RPMI8226 (cell line): ENCODE data around the gene SLC5A5.

Experiments used
- DNase-seq: peaks from one replicate; pipeline ENCODE4 v3.0.0-alpha.2; 2015

The SLC5A5 gene

GRCh38 chr19:17926044-17926443 is 54.3 kb downstream of the SLC5A5 start:
- no peak for DNase-seq

DNA sequence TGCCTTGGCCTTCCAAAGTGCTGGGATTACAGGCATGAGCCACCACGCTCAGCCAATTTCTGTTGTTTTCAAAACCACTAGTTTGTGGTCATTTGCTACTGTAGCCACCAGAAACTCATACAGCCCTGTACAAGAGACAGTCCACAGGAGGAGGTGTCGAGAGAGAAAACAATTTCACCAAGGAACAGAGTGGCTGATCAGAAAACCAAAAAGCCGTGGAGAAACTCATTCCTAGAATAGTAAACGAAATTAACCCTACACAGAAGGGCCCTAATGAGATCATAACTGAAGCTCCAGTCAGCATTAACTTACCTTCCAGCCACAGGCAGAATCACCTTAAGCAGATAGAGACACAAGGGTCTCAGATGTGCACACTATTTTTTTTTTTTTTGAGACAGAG is 57.3 kb downstream of the SLC5A5 start:
- no peak for DNase-seq

GRCh38 chr19:17931532-17932191 is 59.9 kb downstream of the SLC5A5 start:
- no peak for DNase-seq

GRCh38 chr19:17932485-17933338 is 61.0 kb downstream of the SLC5A5 start, which contains the start of gene CCDC124:
Gene CCDC124 (plus strand): TSS chr19:17933015. CDS start chr19:17936421, 3,406 bp downstream.
- peak; percentile 95 for DNase-seq

- DNase-seq: peak; percentile 36
Measured at GRCh38 chr19:17933414-17934129, 61.8 kb downstream of the SLC5A5 start.

GRCh38 chr19:17936379-17936778 is 64.6 kb downstream of the SLC5A5 start:
- DNase-seq: no peak

DNA sequence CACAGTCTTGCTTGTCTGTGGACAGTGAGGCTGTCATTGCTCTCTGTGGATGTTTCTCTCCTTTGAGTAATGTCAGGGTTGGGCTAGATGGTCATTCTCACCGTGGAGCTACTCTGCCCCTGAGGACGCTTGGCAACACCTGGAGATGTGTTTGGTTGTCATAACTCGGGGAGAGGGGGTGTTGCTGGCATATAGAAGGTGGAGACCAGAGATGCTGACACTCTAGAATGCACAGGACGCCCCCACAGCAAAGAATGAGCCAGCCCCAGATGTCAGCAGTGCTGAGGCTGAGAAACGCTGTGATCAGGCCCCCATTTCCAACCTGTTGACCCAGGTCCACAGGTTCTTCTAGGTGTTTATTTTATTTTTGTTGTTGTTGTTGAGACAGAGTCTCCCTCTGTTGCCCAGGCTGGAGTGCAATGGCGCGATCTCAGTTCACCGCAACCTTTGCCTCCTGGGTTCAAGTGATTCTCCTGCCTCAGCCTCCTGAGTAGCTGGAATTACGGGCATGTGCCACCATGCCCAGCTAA is 65.7 kb downstream of the SLC5A5 start:
- DNase-seq: no peak

DNA sequence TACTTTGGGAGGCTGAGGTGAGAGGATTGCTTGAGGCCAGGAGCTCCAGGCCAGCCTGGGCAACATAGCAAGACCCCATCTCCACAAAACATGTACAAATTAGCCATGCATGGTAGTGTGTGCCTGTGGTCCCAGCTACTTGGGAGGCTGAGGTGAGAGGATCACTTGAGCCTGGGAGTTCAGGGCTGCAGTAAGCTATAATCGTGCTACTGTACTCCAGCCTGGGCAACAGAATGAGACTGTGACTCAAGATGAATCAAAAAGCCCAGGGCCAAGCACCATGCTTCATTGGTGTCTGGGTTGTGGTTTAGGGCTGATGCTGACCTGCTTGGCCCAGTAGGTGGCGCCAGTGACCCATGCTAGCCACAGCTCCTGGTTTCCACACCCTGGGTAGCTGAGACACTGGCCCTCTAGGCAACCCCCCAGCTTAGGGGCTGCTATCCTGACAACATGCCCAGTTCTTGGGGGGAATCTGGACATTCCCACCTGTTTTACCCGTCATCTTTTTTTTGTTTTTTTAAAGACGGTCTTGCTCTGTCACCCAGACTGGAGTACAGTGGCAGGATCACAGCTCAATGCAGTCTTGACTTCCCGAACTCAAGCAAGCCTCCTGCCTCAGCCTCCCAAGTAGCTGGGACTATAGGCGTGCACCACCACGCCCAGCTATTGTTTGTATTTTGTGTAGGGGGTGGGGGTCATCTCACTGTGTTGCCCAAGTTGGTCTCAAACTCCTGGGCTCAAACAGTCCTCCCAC is 66.5 kb downstream of the SLC5A5 start:
- DNase-seq: peak; percentile 75

DNA sequence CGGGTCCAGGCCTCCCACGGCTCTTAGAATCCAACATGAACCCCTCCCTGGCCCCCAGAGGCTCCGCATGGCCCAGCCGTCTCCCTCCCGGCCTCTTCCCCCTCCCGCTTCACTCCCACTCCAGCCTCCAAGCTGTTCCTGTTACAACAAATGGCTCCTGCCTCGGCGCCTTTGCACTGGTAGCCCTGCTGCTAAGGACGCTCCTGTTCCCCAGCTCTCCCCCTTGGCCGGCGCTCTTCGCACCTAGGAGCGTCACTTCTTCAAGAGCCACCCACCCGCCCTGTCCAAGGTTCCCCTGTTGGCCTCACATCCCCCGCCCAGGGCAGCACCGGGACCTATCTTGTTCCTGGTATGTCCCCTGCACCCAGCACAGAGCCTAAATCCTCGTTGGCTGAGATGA is 70.4 kb downstream of the SLC5A5 start:
- no peak for DNase-seq

DNA sequence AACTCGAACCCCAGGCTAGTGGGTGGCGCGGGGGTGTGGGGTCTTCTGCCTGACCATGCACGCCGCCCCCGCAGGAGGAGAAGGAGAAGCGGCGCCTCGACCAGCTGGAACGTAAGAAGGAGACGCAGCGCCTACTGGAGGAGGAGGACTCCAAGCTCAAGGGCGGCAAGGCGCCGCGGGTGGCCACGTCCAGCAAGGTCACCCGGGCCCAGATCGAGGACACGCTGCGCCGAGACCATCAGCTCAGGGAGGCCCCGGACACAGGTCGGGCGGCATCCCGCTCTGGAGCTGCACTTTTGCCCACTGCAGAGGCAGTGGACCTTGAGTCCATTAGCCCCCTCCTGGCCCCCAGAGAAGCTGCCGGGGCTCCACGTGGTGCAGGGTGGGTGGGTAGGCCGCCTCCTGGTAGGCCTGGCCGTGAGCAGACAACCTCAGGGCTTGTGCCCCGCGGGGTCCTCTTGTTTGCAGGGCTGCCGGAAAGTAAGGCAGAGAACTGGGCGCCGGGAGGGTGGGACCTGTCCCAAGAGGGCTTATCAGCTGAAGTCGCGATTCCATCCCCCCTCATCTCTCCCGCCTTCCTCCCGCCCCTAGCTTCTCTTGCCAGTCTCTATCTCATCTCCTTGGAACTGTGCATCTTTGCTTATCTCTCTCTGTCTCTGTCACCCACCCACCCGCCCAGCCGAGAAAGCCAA is 71.0 kb downstream of the SLC5A5 start:
- no peak for DNase-seq

GRCh38 chr19:17943274-17944221 is 71.8 kb downstream of the SLC5A5 start:
- no peak for DNase-seq

DNA sequence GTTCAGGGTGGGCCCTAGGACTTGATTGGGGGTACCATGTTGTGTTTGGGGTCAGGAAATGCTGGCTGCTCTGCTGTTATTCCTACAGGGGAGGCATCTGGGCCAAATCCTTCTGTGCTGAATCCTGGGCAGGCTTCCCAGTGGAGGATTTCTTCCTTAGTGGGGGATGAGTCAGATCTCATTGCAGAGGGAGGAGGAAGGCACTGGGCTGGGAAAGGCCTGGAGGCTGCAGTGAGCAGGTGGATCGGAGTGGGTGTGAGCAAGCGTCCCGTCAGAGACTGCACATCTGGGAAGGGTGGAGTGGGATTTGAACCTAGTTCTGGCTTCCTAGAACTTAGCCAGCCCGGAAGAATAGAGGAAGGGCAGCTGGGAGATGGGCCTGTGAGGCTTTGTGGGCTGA is 72.6 kb downstream of the SLC5A5 start:
- DNase-seq: no peak
